Gastroesophageal sphincter (tissue), 3 donors: Measurements from ENCODE around the gene TWIST2.

Source experiments
- CTCF ChIP-seq, 4 experiments: fragments of 200-600 bp in 2 of 4; fragments of 450-650 bp in 2 of 4; sonication (generic) in 1 of 4; IDR thresholded peaks; one replicate each; pipeline ENCODE4 v1.5.1; 2017 to 2019; ENCODE audit warnings: antibody characterized with exemption in 4 of 4, mild to moderate bottlenecking in 2 of 4, moderate library complexity in 2 of 4
- EP300 ChIP-seq: sonication (generic); formaldehyde crosslinking; IDR thresholded peaks from one replicate; pipeline ENCODE4 v1.6.1; 2017; ENCODE audit warnings: antibody characterized with exemption, mild to moderate bottlenecking
- POLR2A ChIP-seq, 2 donors: fragments of 450-650 bp; IDR thresholded peaks; one replicate each; pipeline ENCODE4 v1.6.1; 2017; ENCODE audit warnings: antibody characterized with exemption in 2 of 2, mild to moderate bottlenecking in 2 of 2, moderate library complexity in 1 of 2
- POLR2AphosphoS5 ChIP-seq: sonication (generic); formaldehyde crosslinking; IDR thresholded peaks from one replicate; pipeline ENCODE4 v1.6.1; 2017; ENCODE audit warnings: antibody characterized with exemption

- no peak for TF ChIP-seq CTCF (IDR thresholded peaks at IDR 0.05)
- no peak for TF ChIP-seq POLR2A (IDR thresholded peaks at IDR 0.05)
- no peak for TF ChIP-seq EP300
- TF ChIP-seq POLR2AphosphoS5: no peak
These were observed 80.8 kb downstream of the TWIST2 start for GRCh38 chr2:238928520-238929241.
